ENCODE measurements around the gene CALN1.
A peak's percentile ranks its signal among the peaks of the same experiment; 100 is the strongest.

Gene CALN1

DNA sequence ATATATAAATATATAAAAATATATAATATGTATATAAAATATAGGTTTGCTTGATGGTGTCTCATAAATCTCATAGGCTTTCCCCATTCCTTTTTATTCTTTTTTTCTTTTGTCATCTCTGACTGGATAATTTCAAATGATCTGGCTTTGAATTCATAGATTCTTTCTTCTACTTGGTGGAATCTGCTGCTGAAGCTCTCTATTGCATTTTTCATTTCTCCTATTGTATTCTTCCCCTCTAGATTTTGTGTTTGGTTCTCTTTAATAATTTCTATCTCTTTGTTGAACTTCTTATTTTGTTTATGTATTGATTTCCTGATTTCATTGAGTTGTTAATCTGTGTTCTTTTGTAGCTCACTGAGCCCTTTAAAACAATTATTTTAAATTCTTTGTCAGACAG, 650.8 kb downstream of the CALN1 start:
- no peak overlapping the region for H3K4me3 ChIP-seq (ENCODE audit: low read depth, low read length)
- DNase-seq (ENCODE audit: low read depth), result no peak
- TF ChIP-seq CTCF (IDR thresholded peaks at IDR 0.05; ENCODE audit: control insufficient read depth, extremely low read depth, insufficient read depth), result no peak

- DNase-seq (ENCODE audit: low read depth), result no peak
- no peak overlapping the region for H3K4me3 ChIP-seq (ENCODE audit: low read depth, low read length)
- TF ChIP-seq CTCF (IDR thresholded peaks at IDR 0.05; ENCODE audit: control insufficient read depth, extremely low read depth, insufficient read depth), result no peak
These were observed 657.3 kb downstream of the CALN1 start for GRCh38 chr7:71754828-71755227.

- TF ChIP-seq CTCF (IDR thresholded peaks at IDR 0.05; ENCODE audit: control insufficient read depth, extremely low read depth, insufficient read depth), result no peak
- H3K4me3 ChIP-seq (ENCODE audit: low read depth, low read length), result no peak overlapping the region
- no peak for DNase-seq (ENCODE audit: low read depth)
These were observed 658.0 kb downstream of the CALN1 start for GRCh38 chr7:71753956-71754664.

DNA sequence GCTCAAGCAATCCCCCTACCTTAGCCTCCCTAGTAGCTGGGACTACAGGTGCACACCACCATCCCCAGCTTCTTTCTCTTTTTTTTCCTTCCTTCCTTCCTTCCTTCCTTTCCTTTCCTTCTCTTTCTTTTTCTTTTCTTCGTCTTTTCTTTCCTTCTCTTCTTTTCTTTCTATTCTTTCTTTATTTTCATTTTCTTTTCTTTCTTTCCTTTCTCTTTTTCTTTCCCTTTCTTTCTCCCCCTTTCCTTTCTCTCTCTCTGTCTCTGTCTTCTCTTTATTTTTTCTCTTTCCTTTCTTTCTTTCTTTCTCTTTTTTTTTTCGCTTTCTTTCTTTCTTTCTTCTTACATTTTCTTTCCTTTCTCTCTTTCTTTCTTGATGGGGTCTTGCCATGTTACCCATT, 658.9 kb downstream of the CALN1 start:
- DNase-seq (ENCODE audit: low read depth), result no peak
- TF ChIP-seq CTCF (IDR thresholded peaks at IDR 0.05; ENCODE audit: control insufficient read depth, extremely low read depth, insufficient read depth), result no peak
- no peak overlapping the region for H3K4me3 ChIP-seq (ENCODE audit: low read depth, low read length)

- H3K4me3 ChIP-seq (ENCODE audit: low read depth, low read length), result no peak overlapping the region
- TF ChIP-seq CTCF (IDR thresholded peaks at IDR 0.05; ENCODE audit: control insufficient read depth, extremely low read depth, insufficient read depth), result peak; percentile 92
These were observed 659.8 kb downstream of the CALN1 start for GRCh38 chr7:71752171-71752935.

GRCh38 chr7:71750290-71750689, 661.8 kb downstream of the CALN1 start:
- DNase-seq (ENCODE audit: low read depth), result no peak
- no peak overlapping the region for H3K4me3 ChIP-seq (ENCODE audit: low read depth, low read length)
- TF ChIP-seq CTCF (IDR thresholded peaks at IDR 0.05; ENCODE audit: control insufficient read depth, extremely low read depth, insufficient read depth), result no peak

More at GRCh38 chr7:71752171-71752935, 659.8 kb downstream of the CALN1 start:
- no peak for DNase-seq (ENCODE audit: low read depth)
